WTC11 (cell line): ENCODE data around the gene NPW. TPM values are rescaled to one million over a fixed set of nuclear protein-coding genes. Genes with fewer than 3 reads are reported as not detected.

Experiments used
- ELF4 ChIP-seq: sonication (generic); formaldehyde crosslinking; IDR thresholded peaks from 2 replicates; pipeline ENCODE4 v1.8.1; 2022; ENCODE audit warnings: low read depth, mild to moderate bottlenecking, moderate library complexity, missing genetic modification reagents
- GABPB1 ChIP-seq: sonication (generic); formaldehyde crosslinking; IDR thresholded peaks from 2 replicates; pipeline ENCODE4 v1.8.1; 2023; ENCODE audit warnings: mild to moderate bottlenecking, missing genetic modification reagents
- GRHL2 ChIP-seq: fragments of 250-450 bp; sonication (Bioruptor Pico); IDR thresholded peaks from 2 replicates; pipeline ENCODE4 v1.8.0; 2022; ENCODE audit warnings: mild to moderate bottlenecking, moderate library complexity; ENCODE audit not compliant: insufficient replicate concordance, severe bottlenecking
- IRF2 ChIP-seq: sonication (generic); formaldehyde crosslinking; IDR thresholded peaks from 2 replicates; pipeline ENCODE4 v1.8.0; 2022; ENCODE audit warnings: low read depth, missing genetic modification reagents, borderline replicate concordance
- KAT7 ChIP-seq: sonication (generic); formaldehyde crosslinking; IDR thresholded peaks from 2 replicates; pipeline ENCODE4 v1.8.1; 2023; ENCODE audit warnings: missing genetic modification reagents, mild to moderate bottlenecking, borderline replicate concordance
- MXD4 ChIP-seq: fragments of 250-450 bp; sonication (Bioruptor Pico); IDR thresholded peaks from 2 replicates; pipeline ENCODE4 v1.8.0; 2021; ENCODE audit warnings: mild to moderate bottlenecking, moderate library complexity, borderline replicate concordance
- NFE2L1 ChIP-seq: sonication (generic); formaldehyde crosslinking; IDR thresholded peaks from 2 replicates; pipeline ENCODE4 v1.8.1; 2023; ENCODE audit warnings: missing genetic modification reagents
- NR2C2 ChIP-seq: sonication (generic); formaldehyde crosslinking; IDR thresholded peaks from 2 replicates; pipeline ENCODE4 v1.8.0; 2022; ENCODE audit warnings: mild to moderate bottlenecking, missing genetic modification reagents
- OVOL2 ChIP-seq: fragments of 250-450 bp; sonication (Bioruptor Pico); IDR thresholded peaks from 2 replicates; pipeline ENCODE4 v1.9.0; 2021; ENCODE audit warnings: mild to moderate bottlenecking, borderline replicate concordance
- PRRX2 ChIP-seq: fragments of 250-450 bp; sonication (Bioruptor Pico); IDR thresholded peaks from 2 replicates; pipeline ENCODE4 v1.8.0; 2021; ENCODE audit warnings: mild to moderate bottlenecking
- RORB ChIP-seq: fragments of 250-450 bp; sonication (Bioruptor Pico); IDR thresholded peaks from 2 replicates; pipeline ENCODE4 v1.9.0; 2021; ENCODE audit warnings: mild to moderate bottlenecking
- ZBTB21 ChIP-seq: sonication (generic); formaldehyde crosslinking; IDR thresholded peaks from 2 replicates; pipeline ENCODE4 v1.8.1; 2023; ENCODE audit warnings: mild to moderate bottlenecking, missing genetic modification reagents, borderline replicate concordance
- ZNF219 ChIP-seq: sonication (generic); formaldehyde crosslinking; IDR thresholded peaks from 2 replicates; pipeline ENCODE4 v1.8.0; 2023; ENCODE audit warnings: missing genetic modification reagents, mild to moderate bottlenecking, borderline replicate concordance
- total RNA-seq: library from RNA; stranded (reverse); gene quantifications from 3 replicates; pipeline ENCODE4 v1.2.3, GENCODE V29; 2021
- TF ChIP-seq, protein P1 (sequence below): sonication (generic); formaldehyde crosslinking; IDR thresholded peaks from 2 replicates; pipeline ENCODE4 v1.8.1; 2023; ENCODE audit warnings: mild to moderate bottlenecking, missing genetic modification reagents, borderline replicate concordance
- TF ChIP-seq, protein P2 (sequence below): sonication (generic); formaldehyde crosslinking; conservative IDR thresholded peaks from 2 replicates; pipeline ENCODE4 v1.8.1; 2023; ENCODE audit warnings: mild to moderate bottlenecking, low read depth, missing genetic modification reagents, moderate library complexity
- TF ChIP-seq, protein P3 (sequence below): sonication (generic); formaldehyde crosslinking; IDR thresholded peaks from 2 replicates; pipeline ENCODE4 v1.8.0; 2022; ENCODE audit warnings: mild to moderate bottlenecking, missing genetic modification reagents
- TF ChIP-seq, protein P4 (sequence below): fragments of 250-450 bp; sonication (Bioruptor Pico); IDR thresholded peaks from 2 replicates; pipeline ENCODE4 v1.9.0; 2021; ENCODE audit warnings: mild to moderate bottlenecking
- TF ChIP-seq, protein P5 (sequence below): sonication (generic); formaldehyde crosslinking; IDR thresholded peaks from 2 replicates; pipeline ENCODE4 v1.8.0; 2023; ENCODE audit warnings: missing genetic modification reagents, mild to moderate bottlenecking, borderline replicate concordance
- TF ChIP-seq, protein P6 (sequence below): sonication (generic); formaldehyde crosslinking; IDR thresholded peaks from 2 replicates; pipeline ENCODE4 v1.8.1; 2023; ENCODE audit warnings: mild to moderate bottlenecking, moderate library complexity, missing genetic modification reagents

Gene NPW
- total RNA-seq, 1 experiment from 2014 or later, result 15.2 TPM

DNA sequence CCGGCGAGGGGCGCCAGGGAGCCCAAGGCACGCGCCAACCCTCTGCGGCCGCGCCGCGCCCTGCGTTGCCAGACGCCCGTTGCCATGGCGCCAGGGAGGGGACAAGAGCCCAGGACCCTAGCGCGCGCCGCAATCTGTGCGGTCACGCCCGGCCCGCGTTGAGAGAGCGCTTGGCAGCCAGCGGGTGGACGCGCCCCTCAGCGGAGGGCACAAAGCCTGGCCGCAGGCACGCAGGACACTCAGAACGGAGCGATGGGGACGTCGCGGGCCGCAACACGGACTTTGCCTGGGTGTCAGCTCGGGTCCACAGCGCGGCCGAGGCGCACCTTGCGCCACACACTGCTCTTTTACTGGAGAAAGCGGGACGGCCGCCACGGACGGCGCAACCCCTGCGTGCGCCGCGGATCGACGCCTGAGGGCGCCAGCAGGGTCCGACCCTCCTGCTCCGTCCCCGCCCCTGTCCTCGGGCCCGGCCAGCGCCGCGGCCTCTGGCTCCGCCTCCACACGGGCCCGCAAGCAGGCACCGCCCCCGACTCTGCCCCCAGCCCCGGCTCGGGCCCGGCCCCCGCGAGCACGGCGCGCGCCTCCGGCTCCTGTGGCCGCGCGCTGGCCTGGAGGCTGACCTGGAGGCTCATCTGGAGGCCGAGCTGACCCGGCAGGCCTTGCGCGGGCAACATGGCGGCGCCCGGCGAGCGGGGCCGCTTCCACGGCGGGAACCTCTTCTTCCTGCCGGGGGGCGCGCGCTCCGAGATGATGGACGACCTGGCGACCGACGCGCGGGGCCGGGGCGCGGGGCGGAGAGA lies 35.8 kb upstream of the NPW start, which contains the start of gene GFER (continued):
- TF ChIP-seq, protein P1, sequence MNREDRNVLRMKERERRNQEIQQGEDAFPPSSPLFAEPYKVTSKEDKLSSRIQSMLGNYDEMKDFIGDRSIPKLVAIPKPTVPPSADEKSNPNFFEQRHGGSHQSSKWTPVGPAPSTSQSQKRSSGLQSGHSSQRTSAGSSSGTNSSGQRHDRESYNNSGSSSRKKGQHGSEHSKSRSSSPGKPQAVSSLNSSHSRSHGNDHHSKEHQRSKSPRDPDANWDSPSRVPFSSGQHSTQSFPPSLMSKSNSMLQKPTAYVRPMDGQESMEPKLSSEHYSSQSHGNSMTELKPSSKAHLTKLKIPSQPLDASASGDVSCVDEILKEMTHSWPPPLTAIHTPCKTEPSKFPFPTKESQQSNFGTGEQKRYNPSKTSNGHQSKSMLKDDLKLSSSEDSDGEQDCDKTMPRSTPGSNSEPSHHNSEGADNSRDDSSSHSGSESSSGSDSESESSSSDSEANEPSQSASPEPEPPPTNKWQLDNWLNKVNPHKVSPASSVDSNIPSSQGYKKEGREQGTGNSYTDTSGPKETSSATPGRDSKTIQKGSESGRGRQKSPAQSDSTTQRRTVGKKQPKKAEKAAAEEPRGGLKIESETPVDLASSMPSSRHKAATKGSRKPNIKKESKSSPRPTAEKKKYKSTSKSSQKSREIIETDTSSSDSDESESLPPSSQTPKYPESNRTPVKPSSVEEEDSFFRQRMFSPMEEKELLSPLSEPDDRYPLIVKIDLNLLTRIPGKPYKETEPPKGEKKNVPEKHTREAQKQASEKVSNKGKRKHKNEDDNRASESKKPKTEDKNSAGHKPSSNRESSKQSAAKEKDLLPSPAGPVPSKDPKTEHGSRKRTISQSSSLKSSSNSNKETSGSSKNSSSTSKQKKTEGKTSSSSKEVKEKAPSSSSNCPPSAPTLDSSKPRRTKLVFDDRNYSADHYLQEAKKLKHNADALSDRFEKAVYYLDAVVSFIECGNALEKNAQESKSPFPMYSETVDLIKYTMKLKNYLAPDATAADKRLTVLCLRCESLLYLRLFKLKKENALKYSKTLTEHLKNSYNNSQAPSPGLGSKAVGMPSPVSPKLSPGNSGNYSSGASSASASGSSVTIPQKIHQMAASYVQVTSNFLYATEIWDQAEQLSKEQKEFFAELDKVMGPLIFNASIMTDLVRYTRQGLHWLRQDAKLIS (CRISPR knock-in tag), result no peak
- TF ChIP-seq, protein P2, sequence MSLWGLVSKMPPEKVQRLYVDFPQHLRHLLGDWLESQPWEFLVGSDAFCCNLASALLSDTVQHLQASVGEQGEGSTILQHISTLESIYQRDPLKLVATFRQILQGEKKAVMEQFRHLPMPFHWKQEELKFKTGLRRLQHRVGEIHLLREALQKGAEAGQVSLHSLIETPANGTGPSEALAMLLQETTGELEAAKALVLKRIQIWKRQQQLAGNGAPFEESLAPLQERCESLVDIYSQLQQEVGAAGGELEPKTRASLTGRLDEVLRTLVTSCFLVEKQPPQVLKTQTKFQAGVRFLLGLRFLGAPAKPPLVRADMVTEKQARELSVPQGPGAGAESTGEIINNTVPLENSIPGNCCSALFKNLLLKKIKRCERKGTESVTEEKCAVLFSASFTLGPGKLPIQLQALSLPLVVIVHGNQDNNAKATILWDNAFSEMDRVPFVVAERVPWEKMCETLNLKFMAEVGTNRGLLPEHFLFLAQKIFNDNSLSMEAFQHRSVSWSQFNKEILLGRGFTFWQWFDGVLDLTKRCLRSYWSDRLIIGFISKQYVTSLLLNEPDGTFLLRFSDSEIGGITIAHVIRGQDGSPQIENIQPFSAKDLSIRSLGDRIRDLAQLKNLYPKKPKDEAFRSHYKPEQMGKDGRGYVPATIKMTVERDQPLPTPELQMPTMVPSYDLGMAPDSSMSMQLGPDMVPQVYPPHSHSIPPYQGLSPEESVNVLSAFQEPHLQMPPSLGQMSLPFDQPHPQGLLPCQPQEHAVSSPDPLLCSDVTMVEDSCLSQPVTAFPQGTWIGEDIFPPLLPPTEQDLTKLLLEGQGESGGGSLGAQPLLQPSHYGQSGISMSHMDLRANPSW (CRISPR knock-in tag), result no peak
- TF ChIP-seq PRRX2 (CRISPR knock-in tag), result peak; percentile 87; the same call in 1 of the 2 replicates
- TF ChIP-seq, protein P3, sequence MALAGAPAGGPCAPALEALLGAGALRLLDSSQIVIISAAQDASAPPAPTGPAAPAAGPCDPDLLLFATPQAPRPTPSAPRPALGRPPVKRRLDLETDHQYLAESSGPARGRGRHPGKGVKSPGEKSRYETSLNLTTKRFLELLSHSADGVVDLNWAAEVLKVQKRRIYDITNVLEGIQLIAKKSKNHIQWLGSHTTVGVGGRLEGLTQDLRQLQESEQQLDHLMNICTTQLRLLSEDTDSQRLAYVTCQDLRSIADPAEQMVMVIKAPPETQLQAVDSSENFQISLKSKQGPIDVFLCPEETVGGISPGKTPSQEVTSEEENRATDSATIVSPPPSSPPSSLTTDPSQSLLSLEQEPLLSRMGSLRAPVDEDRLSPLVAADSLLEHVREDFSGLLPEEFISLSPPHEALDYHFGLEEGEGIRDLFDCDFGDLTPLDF, result no peak
- peak; percentile 15 for TF ChIP-seq GABPB1
- TF ChIP-seq, protein P4, sequence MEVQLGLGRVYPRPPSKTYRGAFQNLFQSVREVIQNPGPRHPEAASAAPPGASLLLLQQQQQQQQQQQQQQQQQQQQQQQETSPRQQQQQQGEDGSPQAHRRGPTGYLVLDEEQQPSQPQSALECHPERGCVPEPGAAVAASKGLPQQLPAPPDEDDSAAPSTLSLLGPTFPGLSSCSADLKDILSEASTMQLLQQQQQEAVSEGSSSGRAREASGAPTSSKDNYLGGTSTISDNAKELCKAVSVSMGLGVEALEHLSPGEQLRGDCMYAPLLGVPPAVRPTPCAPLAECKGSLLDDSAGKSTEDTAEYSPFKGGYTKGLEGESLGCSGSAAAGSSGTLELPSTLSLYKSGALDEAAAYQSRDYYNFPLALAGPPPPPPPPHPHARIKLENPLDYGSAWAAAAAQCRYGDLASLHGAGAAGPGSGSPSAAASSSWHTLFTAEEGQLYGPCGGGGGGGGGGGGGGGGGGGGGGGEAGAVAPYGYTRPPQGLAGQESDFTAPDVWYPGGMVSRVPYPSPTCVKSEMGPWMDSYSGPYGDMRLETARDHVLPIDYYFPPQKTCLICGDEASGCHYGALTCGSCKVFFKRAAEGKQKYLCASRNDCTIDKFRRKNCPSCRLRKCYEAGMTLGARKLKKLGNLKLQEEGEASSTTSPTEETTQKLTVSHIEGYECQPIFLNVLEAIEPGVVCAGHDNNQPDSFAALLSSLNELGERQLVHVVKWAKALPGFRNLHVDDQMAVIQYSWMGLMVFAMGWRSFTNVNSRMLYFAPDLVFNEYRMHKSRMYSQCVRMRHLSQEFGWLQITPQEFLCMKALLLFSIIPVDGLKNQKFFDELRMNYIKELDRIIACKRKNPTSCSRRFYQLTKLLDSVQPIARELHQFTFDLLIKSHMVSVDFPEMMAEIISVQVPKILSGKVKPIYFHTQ (CRISPR knock-in tag), result peak; percentile 65; the same call in 1 of the 2 replicates
- TF ChIP-seq, protein P5, sequence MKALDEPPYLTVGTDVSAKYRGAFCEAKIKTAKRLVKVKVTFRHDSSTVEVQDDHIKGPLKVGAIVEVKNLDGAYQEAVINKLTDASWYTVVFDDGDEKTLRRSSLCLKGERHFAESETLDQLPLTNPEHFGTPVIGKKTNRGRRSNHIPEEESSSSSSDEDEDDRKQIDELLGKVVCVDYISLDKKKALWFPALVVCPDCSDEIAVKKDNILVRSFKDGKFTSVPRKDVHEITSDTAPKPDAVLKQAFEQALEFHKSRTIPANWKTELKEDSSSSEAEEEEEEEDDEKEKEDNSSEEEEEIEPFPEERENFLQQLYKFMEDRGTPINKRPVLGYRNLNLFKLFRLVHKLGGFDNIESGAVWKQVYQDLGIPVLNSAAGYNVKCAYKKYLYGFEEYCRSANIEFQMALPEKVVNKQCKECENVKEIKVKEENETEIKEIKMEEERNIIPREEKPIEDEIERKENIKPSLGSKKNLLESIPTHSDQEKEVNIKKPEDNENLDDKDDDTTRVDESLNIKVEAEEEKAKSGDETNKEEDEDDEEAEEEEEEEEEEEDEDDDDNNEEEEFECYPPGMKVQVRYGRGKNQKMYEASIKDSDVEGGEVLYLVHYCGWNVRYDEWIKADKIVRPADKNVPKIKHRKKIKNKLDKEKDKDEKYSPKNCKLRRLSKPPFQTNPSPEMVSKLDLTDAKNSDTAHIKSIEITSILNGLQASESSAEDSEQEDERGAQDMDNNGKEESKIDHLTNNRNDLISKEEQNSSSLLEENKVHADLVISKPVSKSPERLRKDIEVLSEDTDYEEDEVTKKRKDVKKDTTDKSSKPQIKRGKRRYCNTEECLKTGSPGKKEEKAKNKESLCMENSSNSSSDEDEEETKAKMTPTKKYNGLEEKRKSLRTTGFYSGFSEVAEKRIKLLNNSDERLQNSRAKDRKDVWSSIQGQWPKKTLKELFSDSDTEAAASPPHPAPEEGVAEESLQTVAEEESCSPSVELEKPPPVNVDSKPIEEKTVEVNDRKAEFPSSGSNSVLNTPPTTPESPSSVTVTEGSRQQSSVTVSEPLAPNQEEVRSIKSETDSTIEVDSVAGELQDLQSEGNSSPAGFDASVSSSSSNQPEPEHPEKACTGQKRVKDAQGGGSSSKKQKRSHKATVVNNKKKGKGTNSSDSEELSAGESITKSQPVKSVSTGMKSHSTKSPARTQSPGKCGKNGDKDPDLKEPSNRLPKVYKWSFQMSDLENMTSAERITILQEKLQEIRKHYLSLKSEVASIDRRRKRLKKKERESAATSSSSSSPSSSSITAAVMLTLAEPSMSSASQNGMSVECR (CRISPR knock-in tag), result peak; percentile 45
- no peak; the same call in 1 of the 2 replicates for TF ChIP-seq OVOL2 (CRISPR knock-in tag)
- TF ChIP-seq ELF4 (CRISPR knock-in tag), result no peak
- TF ChIP-seq NFE2L1, result 0 out of 2 replicates have a peak, but pooled peaks have one; percentile 27
- no peak for TF ChIP-seq IRF2
- TF ChIP-seq ZBTB21 (CRISPR knock-in tag), result no peak; the same call in 1 of the 2 replicates
- no peak for TF ChIP-seq ZNF219 (CRISPR knock-in tag)
- TF ChIP-seq KAT7 (CRISPR knock-in tag), result no peak
- TF ChIP-seq, protein P6, sequence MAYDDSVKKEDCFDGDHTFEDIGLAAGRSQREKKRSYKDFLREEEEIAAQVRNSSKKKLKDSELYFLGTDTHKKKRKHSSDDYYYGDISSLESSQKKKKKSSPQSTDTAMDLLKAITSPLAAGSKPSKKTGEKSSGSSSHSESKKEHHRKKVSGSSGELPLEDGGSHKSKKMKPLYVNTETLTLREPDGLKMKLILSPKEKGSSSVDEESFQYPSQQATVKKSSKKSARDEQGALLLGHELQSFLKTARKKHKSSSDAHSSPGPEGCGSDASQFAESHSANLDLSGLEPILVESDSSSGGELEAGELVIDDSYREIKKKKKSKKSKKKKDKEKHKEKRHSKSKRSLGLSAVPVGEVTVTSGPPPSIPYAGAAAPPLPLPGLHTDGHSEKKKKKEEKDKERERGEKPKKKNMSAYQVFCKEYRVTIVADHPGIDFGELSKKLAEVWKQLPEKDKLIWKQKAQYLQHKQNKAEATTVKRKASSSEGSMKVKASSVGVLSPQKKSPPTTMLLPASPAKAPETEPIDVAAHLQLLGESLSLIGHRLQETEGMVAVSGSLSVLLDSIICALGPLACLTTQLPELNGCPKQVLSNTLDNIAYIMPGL (CRISPR knock-in tag), result peak; percentile 72; the same call in 1 of the 2 replicates
- peak; percentile 84 for TF ChIP-seq NR2C2
- no peak for TF ChIP-seq RORB (CRISPR knock-in tag)
- no peak for TF ChIP-seq GRHL2 (CRISPR knock-in tag)
- no peak for TF ChIP-seq MXD4 (CRISPR knock-in tag)
